ENCODE results near the gene ZNF423. TPM values are rescaled to one million over a fixed set of nuclear protein-coding genes. Genes with fewer than 3 reads are reported as not detected.

Gene ZNF423
- total RNA-seq, 4 donors from 2014 or later: 0.72 to 5.9 (median 1.1) TPM

DNA sequence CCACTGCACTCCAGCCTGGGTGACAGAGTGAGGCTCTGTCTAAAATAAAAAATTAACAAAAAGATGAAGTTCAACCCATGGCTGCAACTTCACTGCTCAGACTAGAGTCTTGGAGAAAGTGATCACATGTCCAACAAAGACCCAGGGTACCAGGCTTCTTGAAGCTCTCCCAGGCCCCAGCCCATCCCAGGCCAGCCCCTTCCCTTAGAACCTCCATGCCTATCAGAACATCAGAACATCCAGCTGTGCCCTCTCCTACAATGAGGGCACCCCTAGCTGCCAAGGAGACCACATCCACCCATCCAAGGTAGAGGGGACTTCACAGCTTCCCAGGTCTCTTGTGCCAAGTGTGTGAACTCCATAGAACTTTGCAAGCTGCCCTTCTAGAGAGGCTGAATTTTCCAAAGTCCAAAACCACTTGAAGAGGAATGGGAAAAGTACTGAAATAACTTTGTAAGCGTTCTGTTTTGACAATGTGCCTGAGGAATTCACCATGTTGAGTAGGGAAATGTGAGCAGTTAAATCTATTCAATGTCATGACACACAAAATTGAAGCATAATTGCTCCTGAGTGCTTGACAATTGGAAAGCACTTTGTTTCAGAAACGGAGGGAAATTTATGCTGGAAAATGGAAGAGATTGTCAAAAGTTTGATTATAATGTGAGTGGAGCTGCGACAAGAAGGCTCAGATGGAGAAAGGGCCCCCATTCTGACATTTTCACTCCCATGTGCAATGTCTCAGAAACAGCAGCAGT, 230.4 kb downstream of the ZNF423 start:
- intact Hi-C loops (cut with DNase I): no loop called here
- Histone ChIP-seq H3K4me3 (no peak overlapping the region), H3K4me1 (peaks cover 0 to 10% (median 6%) of the 10 kb centered on the region in 3 donors), H3K27ac (no peak overlapping the region), H3K9me3 (peaks cover 0 to 4% (median 0%) of the 10 kb centered on the region in 3 donors), H3K27me3 (no peaks in the 10 kb centered on the region), H3K36me3 (no peaks in the 10 kb centered on the region)
- DNase-seq: no peak
- WGBS, 2 donors: 40 to 60% methylated on average over 3 of the region's 3 CpGs
- TF ChIP-seq, protein P1, sequence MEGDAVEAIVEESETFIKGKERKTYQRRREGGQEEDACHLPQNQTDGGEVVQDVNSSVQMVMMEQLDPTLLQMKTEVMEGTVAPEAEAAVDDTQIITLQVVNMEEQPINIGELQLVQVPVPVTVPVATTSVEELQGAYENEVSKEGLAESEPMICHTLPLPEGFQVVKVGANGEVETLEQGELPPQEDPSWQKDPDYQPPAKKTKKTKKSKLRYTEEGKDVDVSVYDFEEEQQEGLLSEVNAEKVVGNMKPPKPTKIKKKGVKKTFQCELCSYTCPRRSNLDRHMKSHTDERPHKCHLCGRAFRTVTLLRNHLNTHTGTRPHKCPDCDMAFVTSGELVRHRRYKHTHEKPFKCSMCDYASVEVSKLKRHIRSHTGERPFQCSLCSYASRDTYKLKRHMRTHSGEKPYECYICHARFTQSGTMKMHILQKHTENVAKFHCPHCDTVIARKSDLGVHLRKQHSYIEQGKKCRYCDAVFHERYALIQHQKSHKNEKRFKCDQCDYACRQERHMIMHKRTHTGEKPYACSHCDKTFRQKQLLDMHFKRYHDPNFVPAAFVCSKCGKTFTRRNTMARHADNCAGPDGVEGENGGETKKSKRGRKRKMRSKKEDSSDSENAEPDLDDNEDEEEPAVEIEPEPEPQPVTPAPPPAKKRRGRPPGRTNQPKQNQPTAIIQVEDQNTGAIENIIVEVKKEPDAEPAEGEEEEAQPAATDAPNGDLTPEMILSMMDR (IDR thresholded peaks at IDR 0.05): no peak

DNA sequence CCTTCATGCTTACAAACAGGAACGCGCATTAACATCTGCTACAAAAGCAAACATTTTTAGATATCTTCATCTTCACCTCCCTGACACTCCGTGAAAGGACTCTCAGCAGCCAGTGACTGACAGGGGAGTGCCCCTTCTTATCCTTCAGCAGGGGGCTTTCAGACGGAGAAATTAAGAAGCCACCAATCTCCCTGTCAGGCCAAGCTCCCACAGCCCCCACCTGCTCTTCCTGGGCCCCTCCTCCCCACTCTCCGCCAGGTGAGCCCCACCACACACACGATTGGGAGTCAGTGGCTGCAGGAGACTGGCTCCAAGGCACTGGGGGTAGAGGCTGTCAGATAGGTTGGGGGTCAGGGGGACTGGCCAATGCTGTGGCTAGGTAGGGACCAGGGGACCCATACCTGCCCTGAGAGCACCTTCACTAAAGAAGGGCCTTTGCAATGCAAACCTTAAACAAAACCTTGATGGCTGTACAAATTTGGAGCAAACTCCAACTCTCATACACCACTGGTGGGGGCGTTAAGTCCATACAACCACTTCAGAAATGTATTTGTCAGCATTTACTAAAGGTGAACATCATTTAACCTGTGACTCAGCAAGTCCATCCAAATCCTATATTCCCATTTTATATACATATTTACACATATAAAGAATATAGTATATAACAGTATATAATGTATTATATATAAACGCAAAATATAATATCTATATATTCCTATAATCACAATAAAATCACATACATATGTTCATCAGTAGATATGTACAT, 232.2 kb downstream of the ZNF423 start:
- WGBS, 2 donors: 78 to 82% methylated on average over 6 of the region's 8 CpGs
- DNase-seq: no peak
- Histone ChIP-seq H3K27ac (no peak overlapping the region), H3K4me3 (no peak overlapping the region), H3K9me3 (peaks cover 0 to under 1% (median 0%) of the 10 kb centered on the region in 3 donors), H3K4me1 (peaks cover 0 to 18% (median 11%) of the 10 kb centered on the region in 3 donors), H3K36me3 (no peaks in the 10 kb centered on the region), H3K27me3 (no peaks in the 10 kb centered on the region)
- intact Hi-C loops (cut with DNase I): no loop called here
- TF ChIP-seq POLR2A (IDR thresholded peaks at IDR 0.05): no peak
- TF ChIP-seq, protein P1 (IDR thresholded peaks at IDR 0.05): no peak

DNA sequence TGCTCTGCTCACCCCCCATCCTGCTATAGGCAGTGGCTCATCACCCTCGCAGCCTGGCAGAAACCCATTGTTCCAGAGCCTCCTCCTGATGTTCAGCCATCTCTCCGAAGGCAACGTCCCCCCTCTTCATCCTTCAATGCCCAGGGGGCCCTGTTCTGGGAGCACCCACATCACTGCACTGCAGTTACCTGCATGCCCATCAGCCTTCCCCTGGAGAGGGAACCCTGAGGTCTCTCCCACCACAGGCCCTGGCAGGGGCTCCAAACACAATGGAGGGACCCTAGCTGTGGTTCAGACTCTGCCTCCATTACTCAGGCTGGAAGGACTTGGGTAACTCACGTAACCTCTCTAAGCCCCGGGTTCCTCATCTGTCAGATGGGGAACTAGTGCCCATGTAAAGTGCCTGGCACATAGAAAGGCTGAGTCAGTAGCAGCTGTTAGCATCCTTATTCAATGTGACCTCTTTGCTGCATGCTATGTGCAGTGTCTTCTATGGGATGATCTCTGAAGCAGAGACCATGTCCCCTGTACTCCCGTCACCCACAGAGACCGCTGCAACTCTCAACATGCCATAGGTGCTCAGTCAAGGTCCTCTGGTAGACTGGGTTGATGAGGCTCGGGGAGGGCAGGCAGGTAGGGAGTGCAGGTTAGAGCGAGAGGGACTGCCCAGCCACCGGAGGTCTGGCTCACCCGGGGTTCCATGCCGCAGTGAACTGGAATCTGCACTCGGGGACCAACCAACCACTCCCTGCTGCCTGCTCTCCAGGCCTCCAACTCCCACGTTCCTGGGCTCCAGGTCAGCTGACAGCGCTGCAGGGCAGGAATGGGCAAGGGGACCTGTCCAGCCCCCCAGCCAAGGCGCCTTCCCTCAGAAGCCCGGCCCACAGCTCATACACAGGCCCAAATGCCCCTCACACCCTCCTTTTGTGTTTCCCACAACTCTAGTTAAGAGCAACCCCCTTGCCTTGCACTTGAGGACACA, 233.2 kb downstream of the ZNF423 start:
- H3K27me3 ChIP-seq: no peaks in the 10 kb centered on the region
- no peak overlapping the region for H3K27ac ChIP-seq
- no peaks in the 10 kb centered on the region for H3K9me3 ChIP-seq
- H3K4me3 ChIP-seq: no peak overlapping the region
- intact Hi-C loops (cut with DNase I): no loop called here
- H3K4me1 ChIP-seq: peaks cover 0 to 18% (median 11%) of the 10 kb centered on the region in 3 donors
- WGBS, 2 donors: 86 to 92% methylated on average over 3 to 13 of the region's 17 CpGs
- no peaks in the 10 kb centered on the region for H3K36me3 ChIP-seq
- DNase-seq: no peak
- TF ChIP-seq, protein P1 (IDR thresholded peaks at IDR 0.05): no peak
- no peak for TF ChIP-seq POLR2A (IDR thresholded peaks at IDR 0.05)

DNA sequence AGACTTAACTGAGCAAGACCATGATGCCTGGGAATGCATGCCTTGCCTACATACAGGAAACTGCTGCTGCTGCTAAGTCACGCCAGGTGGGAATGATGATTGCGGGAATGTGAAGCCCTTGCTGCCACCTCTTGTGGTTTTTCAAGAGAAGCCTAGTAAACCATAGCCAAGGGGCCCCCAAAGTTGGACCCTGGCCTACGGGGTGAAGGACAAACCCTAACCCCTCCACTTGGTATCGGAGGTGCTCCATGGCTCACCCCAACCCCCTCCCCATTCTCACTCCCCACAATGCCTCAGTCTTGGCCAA, 233.9 kb downstream of the ZNF423 start:
- DNase-seq: no peak

More for the DNA sequence above, 233.9 kb downstream of the ZNF423 start:
- Histone ChIP-seq H3K4me1 (peaks cover 0 to 18% (median 11%) of the 10 kb centered on the region in 3 donors), H3K27ac (no peak overlapping the region), H3K36me3 (no peaks in the 10 kb centered on the region), H3K27me3 (no peaks in the 10 kb centered on the region), H3K9me3 (no peaks in the 10 kb centered on the region), H3K4me3 (no peak overlapping the region)
- TF ChIP-seq, protein P1 (IDR thresholded peaks at IDR 0.05): no peak
- no peak for TF ChIP-seq POLR2A (IDR thresholded peaks at IDR 0.05)
- 78 to 80% methylated on average over 1 to 3 of the region's 4 CpGs for WGBS, 2 donors
- intact Hi-C loops (cut with DNase I): no loop called here
